Hippocampal formation (tissue), 2 donors: Measurements from ENCODE around the gene TSHZ3.

Experiments
- DNase-seq, 2 donors: peaks; one replicate each; lab custom pipeline; 2025; lab: John Stamatoyannopoulos, UW

Gene TSHZ3

GRCh38 chr19:31354799-31355664 is 5.8 kb upstream of the TSHZ3 start:
- DNase-seq, result no peak

- no peak for DNase-seq
Observed at GRCh38 chr19:31354316-31354715, 5.1 kb upstream of the TSHZ3 start.

- no peak for DNase-seq
Observed at GRCh38 chr19:31353833-31354232, 4.6 kb upstream of the TSHZ3 start.

- no peak for DNase-seq
Observed at GRCh38 chr19:31352782-31353651, 3.8 kb upstream of the TSHZ3 start.

- DNase-seq, result no peak
Observed at GRCh38 chr19:31352296-31352781, 3.1 kb upstream of the TSHZ3 start.

GRCh38 chr19:31351855-31352195 is 2.6 kb upstream of the TSHZ3 start:
- no peak for DNase-seq

- no peak for DNase-seq
Observed at GRCh38 chr19:31351056-31351854, 2.0 kb upstream of the TSHZ3 start.

GRCh38 chr19:31350693-31351055 is 1.4 kb upstream of the TSHZ3 start:
- DNase-seq, result peak in 1 of 2 donors; percentile 23

GRCh38 chr19:31350033-31350692 is 927 bp upstream of the TSHZ3 start:
- no peak for DNase-seq

- DNase-seq, result no peak
Observed at GRCh38 chr19:31348481-31349159, 616 bp downstream of the TSHZ3 start.

GRCh38 chr19:31347828-31348392 is 1.3 kb downstream of the TSHZ3 start:
- DNase-seq, result no peak

GRCh38 chr19:31347354-31347753 is 1.9 kb downstream of the TSHZ3 start:
- DNase-seq, result no peak

GRCh38 chr19:31346184-31347059 is 2.8 kb downstream of the TSHZ3 start:
- DNase-seq, result no peak

GRCh38 chr19:31344403-31344802 is 4.8 kb downstream of the TSHZ3 start:
- no peak for DNase-seq

GRCh38 chr19:31342926-31343325 is 6.3 kb downstream of the TSHZ3 start:
- DNase-seq, result no peak

GRCh38 chr19:31340042-31341025 is 8.9 kb downstream of the TSHZ3 start:
- no peak for DNase-seq

GRCh38 chr19:31339411-31339810 is 9.8 kb downstream of the TSHZ3 start:
- DNase-seq, result no peak

GRCh38 chr19:31338069-31338776 is 11.0 kb downstream of the TSHZ3 start:
- no peak for DNase-seq
